Mesothelial cell of epicardium (in vitro differentiated cells): ENCODE data around the gene B3GALT5. TPM values are rescaled to one million over a fixed set of nuclear protein-coding genes. Genes with fewer than 3 reads are reported as not detected.

Experiments used
- DNase-seq, 2 experiments: peaks; one replicate each; pipeline ENCODE4 v3.0.0; 2021; ENCODE audit warnings: low spot score in 2 of 2; ENCODE audit not compliant: unreplicated experiment in 2 of 2
- H3K27ac Mint-ChIP-seq: 2 replicates; pipeline ENCODE4 v1.8.0; 2021; ENCODE audit warnings: mixed read lengths
- H3K27me3 Mint-ChIP-seq: 2 replicates; pipeline ENCODE4 v1.8.0; 2021; ENCODE audit warnings: low read depth, mixed read lengths
- H3K36me3 Mint-ChIP-seq: 2 replicates; pipeline ENCODE4 v1.8.0; 2021; ENCODE audit warnings: mixed read lengths
- H3K4me1 Mint-ChIP-seq: 2 replicates; pipeline ENCODE4 v1.8.0; 2021; ENCODE audit warnings: mixed read lengths
- H3K4me3 Mint-ChIP-seq: 2 replicates; pipeline ENCODE4 v1.8.0; 2021; ENCODE audit warnings: mild to moderate bottlenecking, moderate library complexity, mixed read lengths
- H3K9me3 Mint-ChIP-seq: 2 replicates; pipeline ENCODE4 v1.8.0; 2021; ENCODE audit warnings: mixed read lengths
- CTCF ChIP-seq: fragments of 200-600 bp; sonication (generic); IDR thresholded peaks from one replicate; pipeline ENCODE4 v1.5.0; 2021; ENCODE audit warnings: antibody characterized with exemption; ENCODE audit not compliant: unreplicated experiment
- total RNA-seq: library from RNA; stranded (reverse); gene quantifications from 3 replicates; pipeline ENCODE4 v1.2.1, GENCODE V29; 2021

The B3GALT5 gene
- total RNA-seq, 1 donor from 2014 or later = 6.8 TPM

DNA sequence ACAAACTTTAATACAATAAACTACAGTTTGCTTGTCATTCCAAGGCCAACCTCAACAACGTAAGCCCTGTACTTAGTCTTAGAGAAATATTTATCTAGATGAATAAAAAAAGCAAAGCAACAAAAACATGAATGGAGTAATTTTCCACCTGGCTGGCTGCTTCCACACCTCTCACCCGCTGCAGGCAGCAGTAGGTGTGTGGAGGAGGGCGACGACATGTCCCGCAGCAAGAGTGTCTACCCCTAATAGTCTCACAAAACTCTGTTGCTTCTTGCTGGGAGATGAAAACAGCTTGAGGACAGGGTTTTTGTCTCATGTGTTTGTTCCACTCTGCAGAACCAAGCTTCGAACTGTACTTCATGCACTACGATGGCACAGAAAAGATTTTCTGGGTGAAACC, 83.5 kb downstream of the B3GALT5 start:
- peaks cover 6% of the 10 kb centered on the region for H3K9me3 Mint-ChIP-seq
- no peak overlapping the region for H3K27ac Mint-ChIP-seq
- H3K27me3 Mint-ChIP-seq = no peaks in the 10 kb centered on the region
- no peak for DNase-seq
- no peak for TF ChIP-seq CTCF
- no peak overlapping the region for H3K4me3 Mint-ChIP-seq
- H3K36me3 Mint-ChIP-seq = no peaks in the 10 kb centered on the region
- peaks cover 11% of the 10 kb centered on the region for H3K4me1 Mint-ChIP-seq

DNA sequence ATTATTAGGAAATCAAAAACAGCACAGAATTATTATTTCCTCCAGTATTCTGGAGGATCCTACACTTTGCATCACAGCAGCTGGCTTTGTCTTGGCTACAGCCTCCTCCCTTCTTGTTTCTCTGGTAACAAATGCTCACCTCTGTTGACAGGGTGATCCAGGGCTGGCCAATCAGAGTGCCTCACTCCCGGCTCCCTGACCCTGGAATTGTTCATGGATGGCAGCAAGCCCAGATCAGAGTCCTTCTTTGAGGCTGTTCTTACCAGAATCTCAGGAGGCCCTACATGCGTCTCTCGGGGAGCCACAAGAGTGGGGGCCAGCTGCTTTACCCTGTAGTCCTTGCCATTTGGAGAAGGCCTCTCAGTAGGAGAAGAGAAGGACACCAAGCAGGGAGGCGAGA, 83.9 kb downstream of the B3GALT5 start:
- Mint-ChIP-seq H3K9me3 (peaks cover 6% of the 10 kb centered on the region), H3K27ac (no peak overlapping the region), H3K27me3 (no peaks in the 10 kb centered on the region), H3K4me1 (peaks cover 11% of the 10 kb centered on the region), H3K36me3 (no peaks in the 10 kb centered on the region), H3K4me3 (no peak overlapping the region)
- no peak for TF ChIP-seq CTCF
- no peak for DNase-seq

- H3K36me3 Mint-ChIP-seq = peaks cover 4% of the 10 kb centered on the region
- TF ChIP-seq CTCF = no peak
- peaks cover 8% of the 10 kb centered on the region for H3K4me1 Mint-ChIP-seq
- no peak for DNase-seq
- no peak overlapping the region for H3K27ac Mint-ChIP-seq
- no peaks in the 10 kb centered on the region for H3K27me3 Mint-ChIP-seq
- H3K4me3 Mint-ChIP-seq = no peak overlapping the region
- peaks cover 8% of the 10 kb centered on the region for H3K9me3 Mint-ChIP-seq
These were observed 87.6 kb downstream of the B3GALT5 start for GRCh38 chr21:39700318-39700717.

DNA sequence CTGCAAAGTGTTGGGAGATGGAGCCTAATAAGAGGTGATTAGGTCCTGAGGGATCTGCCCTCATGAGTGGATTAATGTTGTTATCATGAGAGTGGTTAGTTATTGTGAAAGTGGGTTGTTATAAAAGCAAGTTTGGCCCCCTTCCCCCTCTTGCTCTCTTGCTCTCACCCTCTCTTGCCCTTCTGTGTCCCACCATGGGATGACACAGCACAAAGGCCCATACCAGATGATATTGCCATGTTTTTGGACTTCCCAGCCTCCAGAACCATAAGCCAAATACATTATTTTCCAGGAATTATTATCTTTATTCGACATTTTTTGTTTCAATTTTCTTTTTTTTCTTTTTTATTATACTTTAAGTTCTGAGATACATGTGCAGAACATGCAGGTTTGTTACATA, 90.8 kb downstream of the B3GALT5 start:
- Mint-ChIP-seq H3K4me3 (no peak overlapping the region), H3K27ac (no peak overlapping the region), H3K4me1 (peaks cover 3% of the 10 kb centered on the region), H3K36me3 (peaks cover 8% of the 10 kb centered on the region), H3K9me3 (peaks cover 14% of the 10 kb centered on the region), H3K27me3 (no peaks in the 10 kb centered on the region)
- no peak for TF ChIP-seq CTCF
- no peak for DNase-seq

DNA sequence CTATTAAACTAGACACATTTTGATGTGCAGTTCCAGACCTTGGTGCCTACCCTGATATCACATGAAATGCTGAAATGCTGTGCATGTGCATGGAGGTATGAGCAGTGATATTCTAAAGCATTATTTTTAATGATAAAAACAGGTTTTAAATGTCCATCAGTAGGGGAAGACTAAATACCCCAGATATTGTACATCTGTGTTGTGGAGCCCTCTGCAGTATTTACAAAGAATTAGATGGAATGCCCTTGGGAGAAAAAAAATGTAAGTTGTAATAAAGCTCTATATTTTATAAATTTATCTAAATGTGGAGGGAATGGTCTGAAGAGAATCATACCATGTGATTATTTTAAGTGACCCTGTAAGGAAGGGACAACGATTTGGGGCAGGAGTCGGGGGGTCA, 93.1 kb downstream of the B3GALT5 start:
- DNase-seq = no peak
- Mint-ChIP-seq H3K36me3 (peaks cover 8% of the 10 kb centered on the region), H3K27ac (no peak overlapping the region), H3K4me3 (no peak overlapping the region), H3K27me3 (no peaks in the 10 kb centered on the region), H3K9me3 (peaks cover 14% of the 10 kb centered on the region), H3K4me1 (peaks cover 3% of the 10 kb centered on the region)
- no peak for TF ChIP-seq CTCF

GRCh38 chr21:39707316-39707715, 94.6 kb downstream of the B3GALT5 start:
- H3K27ac Mint-ChIP-seq = no peak overlapping the region
- DNase-seq = no peak
- no peak overlapping the region for H3K4me3 Mint-ChIP-seq
- no peaks in the 10 kb centered on the region for H3K4me1 Mint-ChIP-seq
- peaks cover 14% of the 10 kb centered on the region for H3K9me3 Mint-ChIP-seq
- peaks cover 8% of the 10 kb centered on the region for H3K36me3 Mint-ChIP-seq
- H3K27me3 Mint-ChIP-seq = no peaks in the 10 kb centered on the region
- TF ChIP-seq CTCF = no peak
